Measurements from ENCODE around the gene FGF2.
"Not testable (repeated sequence)": the region's sequence is repeated elsewhere in the genome, so short reads cannot be mapped to it uniquely, and the experiment has no call there.

FGF2 gene

GRCh38 chr4:122814426-122814825 is 12.2 kb upstream of the FGF2 start:
- no peak for DNase-seq (ENCODE audit: low read depth in 2 of 2)

GRCh38 chr4:122815248-122815647 is 11.4 kb upstream of the FGF2 start:
- no peak for DNase-seq (ENCODE audit: low read depth in 2 of 2)

- DNase-seq (ENCODE audit: low read depth in 2 of 2): no peak
Measured at GRCh38 chr4:122816476-122816875, 10.2 kb upstream of the FGF2 start.

- DNase-seq (ENCODE audit: low read depth in 2 of 2): no peak
Measured at GRCh38 chr4:122819708-122820449, 6.8 kb upstream of the FGF2 start.

- no peak for DNase-seq (ENCODE audit: low read depth in 2 of 2)
Measured at GRCh38 chr4:122821092-122821491, 5.5 kb upstream of the FGF2 start.

- no peak for DNase-seq (ENCODE audit: low read depth in 2 of 2)
Measured at GRCh38 chr4:122822466-122822865, 4.2 kb upstream of the FGF2 start.

- DNase-seq (ENCODE audit: low read depth in 2 of 2): no peak
Measured at GRCh38 chr4:122823476-122823875, 3.2 kb upstream of the FGF2 start.

GRCh38 chr4:122824616-122825015 is 2.0 kb upstream of the FGF2 start:
- DNase-seq (ENCODE audit: low read depth in 2 of 2): no peak

- DNase-seq (ENCODE audit: low read depth in 2 of 2): no peak
Measured at GRCh38 chr4:122826079-122826527, 528 bp upstream of the FGF2 start.

- peak in 1 of 2 donors; percentile 2 for DNase-seq (ENCODE audit: low read depth in 2 of 2)
Measured at GRCh38 chr4:122827258-122827878, 737 bp downstream of the FGF2 start.

GRCh38 chr4:122827879-122828601 is 1.4 kb downstream of the FGF2 start:
- no peak for DNase-seq (ENCODE audit: low read depth in 2 of 2)

- no peak for DNase-seq (ENCODE audit: low read depth in 2 of 2)
Measured at GRCh38 chr4:122830426-122831095, 3.9 kb downstream of the FGF2 start.

- no peak for DNase-seq (ENCODE audit: low read depth in 2 of 2)
Measured at GRCh38 chr4:122831515-122832196, 5.0 kb downstream of the FGF2 start.

- no peak for DNase-seq (ENCODE audit: low read depth in 2 of 2)
Measured at GRCh38 chr4:122832732-122833131, 6.1 kb downstream of the FGF2 start.

- no peak for DNase-seq (ENCODE audit: low read depth in 2 of 2)
Measured at GRCh38 chr4:122833999-122834398, 7.4 kb downstream of the FGF2 start.

- DNase-seq (ENCODE audit: low read depth in 2 of 2): no peak
Measured at GRCh38 chr4:122836941-122837340, 10.3 kb downstream of the FGF2 start.

- DNase-seq (ENCODE audit: low read depth in 2 of 2): no peak
Measured at GRCh38 chr4:122838034-122838433, 11.4 kb downstream of the FGF2 start.

GRCh38 chr4:122842392-122842791 is 15.8 kb downstream of the FGF2 start:
- DNase-seq (ENCODE audit: low read depth in 2 of 2): no peak

- DNase-seq (ENCODE audit: low read depth in 2 of 2): no peak
Measured at GRCh38 chr4:122842984-122843531, 16.4 kb downstream of the FGF2 start.

- DNase-seq (ENCODE audit: low read depth in 2 of 2): not testable (repeated sequence)
Measured at GRCh38 chr4:122844391-122844790, 17.8 kb downstream of the FGF2 start.

GRCh38 chr4:122845066-122845465 is 18.4 kb downstream of the FGF2 start:
- no peak for DNase-seq (ENCODE audit: low read depth in 2 of 2)
